ENCODE results near the gene HTRA2.

- no peak for TF ChIP-seq CTCF (IDR thresholded peaks at IDR 0.05)
- TF ChIP-seq POLR2A (IDR thresholded peaks at IDR 0.05), result no peak
These were observed 2.5 kb downstream of the HTRA2 start for GRCh38 chr2:74532222-74532621.
